Mesothelial cell of epicardium (in vitro differentiated cells): ENCODE results near the gene TTLL7. TPM values are rescaled to one million over a fixed set of nuclear protein-coding genes. Genes with fewer than 3 reads are reported as not detected.

Experiments
- total RNA-seq: library from RNA; stranded (reverse); gene quantifications from 3 replicates; pipeline ENCODE4 v1.2.1, GENCODE V29; 2021

The TTLL7 gene
- total RNA-seq, 1 donor from 2014 or later = 12.7 TPM

Other genes starting within 250 kb of the TTLL7 start
- 37.8 to 40.1 TPM (median 38.5 TPM) in 3 replicates for gene PRKACB, start 145.1 kb upstream of the TTLL7 start, total RNA-seq